Duodenal mucosa (tissue), 2 donors: ENCODE measurements around the gene ROGDI.

ENCODE experiments used
- H3K27ac ChIP-seq: one replicate; pipeline ENCODE4 v1.7.0; 2013; ENCODE audit warnings: low read depth, low read length
- H3K27me3 ChIP-seq, 2 donors: one replicate each; pipeline ENCODE4 v1.7.0; 2013; ENCODE audit warnings: low read length in 2 of 2, control low read depth in 1 of 2; ENCODE audit not compliant: insufficient read depth in 2 of 2, control insufficient read depth in 1 of 2
- H3K36me3 ChIP-seq, 2 donors: one replicate each; pipeline ENCODE4 v1.7.0; 2013; ENCODE audit warnings: low read length in 2 of 2, control low read depth in 1 of 2; ENCODE audit not compliant: insufficient read depth in 2 of 2, control insufficient read depth in 1 of 2
- H3K4me1 ChIP-seq, 2 donors: one replicate each; pipeline ENCODE4 v1.7.0; 2013; ENCODE audit warnings: low read length in 2 of 2, control low read depth in 1 of 2; ENCODE audit not compliant: insufficient read depth in 2 of 2, control insufficient read depth in 1 of 2
- H3K4me3 ChIP-seq, 2 donors: one replicate each; pipeline ENCODE4 v1.7.0; 2013; ENCODE audit warnings: low read length in 2 of 2, low read depth in 1 of 2
- H3K9ac ChIP-seq, 2 donors: one replicate each; pipeline ENCODE4 v1.7.0; 2013; ENCODE audit warnings: low read length in 2 of 2, low read depth in 1 of 2
- H3K9me3 ChIP-seq, 2 donors: one replicate each; pipeline ENCODE4 v1.7.0; 2013; ENCODE audit warnings: low read length in 2 of 2, control low read depth in 1 of 2; ENCODE audit not compliant: control insufficient read depth in 1 of 2

The ROGDI gene

GRCh38 chr16:4767872-4768548 lies 34.4 kb downstream of the ROGDI start:
- H3K27me3 ChIP-seq, result no peaks in the 10 kb centered on the region
- H3K4me3 ChIP-seq, result peak overlapping the region; percentile 88 to 95
- peaks cover 0 to 16% of the 10 kb centered on the region in 2 donors for H3K36me3 ChIP-seq
- no peaks in the 10 kb centered on the region for H3K9me3 ChIP-seq
- H3K9ac ChIP-seq, result peak overlapping the region; percentile 71 to 91
- H3K27ac ChIP-seq, result peak overlapping the region; percentile 85
- peaks cover 20 to 33% of the 10 kb centered on the region in 2 donors for H3K4me1 ChIP-seq

- Histone ChIP-seq H3K27me3 (no peaks in the 10 kb centered on the region), H3K4me3 (peak within 1 kb of the TSS; percentile 88 to 95), H3K36me3 (peaks cover 0 to 23% of the 10 kb centered on the region in 2 donors), H3K4me1 (peaks cover 20 to 33% of the 10 kb centered on the region in 2 donors), H3K27ac (peak within 1 kb of the TSS; percentile 85), H3K9ac (peak within 1 kb of the TSS; percentile 89 to 91), H3K9me3 (no peaks in the 10 kb centered on the region)
Observed at GRCh38 chr16:4766875-4767628, 35.4 kb downstream of the ROGDI start, which contains the start of gene ZNF500. TSS of gene ZNF500 (minus strand) at chr16:4767162. CDS start at chr16:4765978, 1,184 bp downstream.

- H3K27ac ChIP-seq, result no peak overlapping the region
- H3K4me1 ChIP-seq, result peaks cover 20 to 33% of the 10 kb centered on the region in 2 donors
- H3K9me3 ChIP-seq, result no peaks in the 10 kb centered on the region
- H3K36me3 ChIP-seq, result peaks cover 0 to 28% of the 10 kb centered on the region in 2 donors
- H3K4me3 ChIP-seq, result peak overlapping the region; percentile 77 to 90
- H3K27me3 ChIP-seq, result no peaks in the 10 kb centered on the region
- peak overlapping the region; percentile 87 to 89 for H3K9ac ChIP-seq
Observed at GRCh38 chr16:4765511-4766474, 36.6 kb downstream of the ROGDI start.

- no peak overlapping the region for H3K9ac ChIP-seq
- peaks cover 12 to 48% of the 10 kb centered on the region in 2 donors for H3K36me3 ChIP-seq
- H3K4me3 ChIP-seq, result no peak overlapping the region
- peaks cover 10 to 26% of the 10 kb centered on the region in 2 donors for H3K4me1 ChIP-seq
- H3K9me3 ChIP-seq, result no peaks in the 10 kb centered on the region
- no peak overlapping the region for H3K27ac ChIP-seq
- no peaks in the 10 kb centered on the region for H3K27me3 ChIP-seq
Observed at GRCh38 chr16:4763791-4764190, 38.6 kb downstream of the ROGDI start.

- H3K27me3 ChIP-seq, result no peaks in the 10 kb centered on the region
- peaks cover 19 to 58% of the 10 kb centered on the region in 2 donors for H3K36me3 ChIP-seq
- no peaks in the 10 kb centered on the region for H3K9me3 ChIP-seq
- no peak overlapping the region for H3K9ac ChIP-seq
- H3K4me1 ChIP-seq, result peaks cover 10 to 16% of the 10 kb centered on the region in 2 donors
- H3K4me3 ChIP-seq, result no peak overlapping the region
- H3K27ac ChIP-seq, result no peak overlapping the region
Observed at GRCh38 chr16:4762205-4762604, 40.2 kb downstream of the ROGDI start.

GRCh38 chr16:4760221-4760910 lies 42.1 kb downstream of the ROGDI start:
- Histone ChIP-seq H3K36me3 (peaks cover 25 to 62% of the 10 kb centered on the region in 2 donors), H3K4me3 (no peak overlapping the region), H3K27ac (no peak overlapping the region)

GRCh38 chr16:4755687-4756086 lies 46.7 kb downstream of the ROGDI start:
- Histone ChIP-seq H3K27me3 (no peaks in the 10 kb centered on the region), H3K4me1 (no peaks in the 10 kb centered on the region), H3K9me3 (peaks cover 0 to 4% of the 10 kb centered on the region in 2 donors), H3K36me3 (peaks cover 44 to 76% of the 10 kb centered on the region in 2 donors), H3K4me3 (no peak overlapping the region), H3K27ac (no peak overlapping the region), H3K9ac (no peak overlapping the region)

More at GRCh38 chr16:4760221-4760910, 42.1 kb downstream of the ROGDI start:
- H3K9ac ChIP-seq, result no peak overlapping the region
- H3K4me1 ChIP-seq, result peaks cover 0 to 6% of the 10 kb centered on the region in 2 donors
- no peaks in the 10 kb centered on the region for H3K27me3 ChIP-seq
- H3K9me3 ChIP-seq, result peaks cover 0 to 4% of the 10 kb centered on the region in 2 donors

GRCh38 chr16:4754865-4755264 lies 47.6 kb downstream of the ROGDI start:
- Histone ChIP-seq H3K27me3 (no peaks in the 10 kb centered on the region), H3K9ac (no peak overlapping the region), H3K9me3 (peaks cover 0 to 4% of the 10 kb centered on the region in 2 donors), H3K4me1 (no peaks in the 10 kb centered on the region), H3K27ac (no peak overlapping the region), H3K36me3 (peaks cover 39 to 68% of the 10 kb centered on the region in 2 donors), H3K4me3 (no peak overlapping the region)

GRCh38 chr16:4753227-4753626 lies 49.2 kb downstream of the ROGDI start:
- Histone ChIP-seq H3K27me3 (no peaks in the 10 kb centered on the region), H3K36me3 (peaks cover 28 to 52% of the 10 kb centered on the region in 2 donors), H3K9ac (no peak overlapping the region), H3K4me1 (no peaks in the 10 kb centered on the region), H3K4me3 (no peak overlapping the region), H3K9me3 (peaks cover 0 to 4% of the 10 kb centered on the region in 2 donors), H3K27ac (no peak overlapping the region)
